T follicular helper cell (primary cell): ENCODE measurements around the gene PHACTR2.

Source experiments
- DNase-seq: peaks from one replicate; pipeline ENCODE4 v3.0.0-alpha.2; 2020; ENCODE audit warnings: low read depth

Gene PHACTR2

GRCh38 chr6:143742070-143742954, 64.5 kb downstream of the PHACTR2 start:
- DNase-seq = no peak

DNA sequence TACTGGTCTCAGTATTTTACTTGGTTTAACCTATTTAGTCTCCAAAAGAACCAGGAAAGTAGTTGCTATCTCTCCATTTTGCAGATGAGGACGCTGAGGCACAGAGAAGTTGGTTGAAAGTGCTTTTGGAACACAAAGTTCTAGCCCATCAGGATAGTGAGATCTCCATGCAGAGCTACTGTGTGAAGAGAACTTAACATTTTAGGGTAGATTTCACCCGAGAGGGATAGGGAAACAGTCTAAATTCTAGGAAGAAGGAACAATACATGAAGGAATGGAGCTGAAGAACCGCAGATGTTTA, 65.1 kb downstream of the PHACTR2 start:
- no peak for DNase-seq

DNA sequence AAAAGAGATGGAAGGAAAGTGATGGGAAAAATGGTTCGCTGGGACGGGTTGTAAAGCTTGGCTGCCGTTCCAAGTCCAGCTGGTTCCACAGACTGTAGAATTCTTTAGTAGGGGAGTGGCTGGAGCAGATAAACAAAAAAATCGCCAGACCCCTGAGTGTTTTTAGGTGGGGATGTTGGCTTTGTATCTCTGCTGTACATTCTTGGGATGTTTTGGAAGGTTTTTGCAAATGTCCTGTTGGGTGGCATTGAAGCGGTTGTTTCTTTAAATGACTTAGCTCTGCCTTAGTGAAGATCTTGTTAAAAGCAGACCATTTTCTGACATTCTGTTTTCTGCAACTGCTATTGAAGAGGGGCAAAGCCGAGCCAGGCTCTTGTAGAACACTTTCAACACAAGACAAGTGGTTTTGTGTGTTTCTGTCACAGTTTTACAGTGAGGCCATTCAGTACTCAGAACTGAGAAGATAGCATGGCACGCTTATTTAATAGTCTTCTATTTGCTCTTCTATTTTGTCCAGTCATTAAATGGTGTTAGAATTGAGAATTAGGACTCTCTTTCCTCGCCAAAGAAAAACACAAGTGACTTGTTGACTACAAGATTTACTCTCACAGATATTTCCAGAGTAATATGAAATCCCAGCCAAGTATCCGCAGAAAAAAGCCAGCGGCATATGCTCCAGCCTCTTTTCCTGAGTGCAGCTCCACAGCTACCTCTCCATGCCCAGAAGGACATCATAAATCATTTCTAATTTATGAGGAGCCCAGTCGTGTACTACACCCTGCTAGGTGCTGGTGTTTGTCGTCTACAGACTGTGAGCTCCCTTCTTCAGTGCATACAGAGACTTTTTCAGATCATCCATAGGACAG, 65.8 kb downstream of the PHACTR2 start:
- DNase-seq = no peak

GRCh38 chr6:143744551-143745165, 66.9 kb downstream of the PHACTR2 start:
- no peak for DNase-seq

DNA sequence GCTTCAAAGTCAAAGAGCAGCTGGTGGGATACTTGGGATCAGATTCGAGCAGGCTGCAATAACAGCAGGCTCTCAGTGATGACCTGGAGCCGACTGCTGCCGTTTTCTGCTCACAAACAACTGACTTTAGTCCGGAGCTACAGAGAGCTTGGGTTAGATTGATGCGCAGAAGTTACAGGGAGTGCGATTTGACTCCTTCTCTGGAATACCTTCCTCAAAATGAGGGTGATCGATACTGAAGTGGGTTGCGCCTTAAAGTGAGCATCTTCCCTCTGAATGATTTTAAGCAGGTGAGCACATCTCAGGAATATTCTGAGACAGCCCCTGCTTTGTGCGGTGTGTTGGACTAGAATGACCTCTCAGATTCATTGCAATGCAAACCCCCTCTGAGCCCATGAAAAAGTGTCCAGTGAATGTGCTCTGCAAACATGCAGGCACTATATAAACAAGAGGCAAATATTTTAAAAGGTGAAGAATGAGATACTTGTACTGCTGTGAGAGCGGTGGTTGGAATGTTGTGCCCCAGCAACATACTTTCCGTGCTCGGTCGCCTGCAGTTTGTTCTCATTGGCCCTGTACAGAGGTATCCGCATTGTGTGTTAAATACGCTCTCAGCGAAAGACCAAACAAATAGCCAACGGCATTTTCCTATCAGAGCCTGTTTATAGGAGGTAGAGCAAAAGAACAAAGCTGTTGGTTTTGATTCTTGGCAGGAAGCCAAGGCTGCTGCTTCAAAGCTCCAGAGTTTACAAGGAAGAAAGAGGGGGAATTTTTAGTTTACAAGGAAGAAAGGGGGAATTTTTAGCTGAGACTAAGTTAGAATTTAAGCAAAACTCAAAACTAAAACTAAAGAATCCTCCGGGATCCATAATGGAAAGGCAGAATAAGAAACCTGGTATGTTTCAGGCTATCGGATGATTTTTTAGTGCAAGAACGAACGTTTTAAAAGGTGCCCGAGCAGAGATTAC, 67.7 kb downstream of the PHACTR2 start:
- DNase-seq = no peak

DNA sequence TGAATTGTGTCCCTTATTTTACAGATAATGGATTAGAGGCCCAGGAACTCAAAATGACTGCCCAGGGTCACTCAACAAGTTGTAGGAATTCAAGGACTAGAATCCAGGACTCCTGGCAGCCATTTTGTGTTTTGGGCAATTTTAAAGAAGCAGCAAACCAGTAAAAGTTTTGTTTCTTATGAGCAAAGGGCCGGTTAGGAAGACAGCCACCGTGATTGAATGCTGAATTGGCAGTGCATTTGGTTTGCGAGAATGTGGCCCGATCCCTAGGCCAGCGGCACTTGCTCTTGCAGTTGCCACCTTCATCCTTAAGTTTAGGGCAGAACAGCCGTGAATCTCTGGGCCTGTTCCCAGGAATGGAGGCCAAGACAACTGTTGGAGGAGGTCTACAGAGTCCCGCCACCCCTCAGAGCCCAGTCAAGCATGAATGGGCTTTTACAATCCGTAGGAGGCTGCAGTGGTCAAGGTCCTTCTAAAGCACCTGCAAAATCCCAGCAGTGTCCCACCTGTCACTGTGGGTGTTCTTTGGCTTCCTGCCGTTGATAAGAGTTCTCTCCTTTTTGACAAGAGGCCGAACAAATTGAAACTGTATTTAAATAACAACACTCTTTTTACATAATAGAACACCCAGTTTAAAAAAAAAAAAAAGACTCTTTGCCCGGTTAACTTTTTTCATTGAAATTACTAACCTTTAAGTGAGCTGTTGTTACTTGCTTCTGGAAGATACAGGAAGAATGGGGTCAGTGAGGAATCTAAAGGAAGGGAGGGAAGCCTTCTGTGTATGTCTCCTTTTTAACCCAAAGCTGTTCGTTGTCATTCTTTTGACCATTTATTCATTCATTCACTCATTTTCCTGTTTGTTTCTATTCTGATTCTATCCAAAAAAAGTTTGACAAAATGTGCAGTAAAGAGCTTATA, 68.7 kb downstream of the PHACTR2 start:
- DNase-seq = no peak

DNA sequence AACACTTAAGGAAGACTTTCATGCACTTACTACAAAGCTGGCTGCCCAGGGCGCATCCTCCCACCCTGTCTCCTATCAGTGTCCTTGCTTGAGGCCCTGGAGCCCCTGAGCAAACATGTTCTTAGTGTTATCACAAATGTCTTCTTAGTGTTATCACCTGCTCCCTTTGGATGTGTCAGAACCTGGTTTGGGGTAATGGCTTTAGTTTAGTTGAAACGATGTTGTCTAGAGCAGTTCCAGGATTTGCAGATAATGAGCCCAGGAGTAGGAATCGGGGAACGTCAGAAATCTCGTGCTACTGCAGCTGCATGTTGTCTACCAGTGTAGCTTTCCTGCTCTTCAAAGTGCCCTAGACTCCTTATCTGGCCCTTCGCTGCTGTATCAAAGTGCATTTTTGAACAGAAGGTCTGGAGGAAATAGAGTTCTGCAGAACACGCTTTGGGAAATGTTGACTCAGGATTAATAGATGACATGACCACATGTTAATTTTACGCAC, 69.6 kb downstream of the PHACTR2 start:
- no peak for DNase-seq

DNA sequence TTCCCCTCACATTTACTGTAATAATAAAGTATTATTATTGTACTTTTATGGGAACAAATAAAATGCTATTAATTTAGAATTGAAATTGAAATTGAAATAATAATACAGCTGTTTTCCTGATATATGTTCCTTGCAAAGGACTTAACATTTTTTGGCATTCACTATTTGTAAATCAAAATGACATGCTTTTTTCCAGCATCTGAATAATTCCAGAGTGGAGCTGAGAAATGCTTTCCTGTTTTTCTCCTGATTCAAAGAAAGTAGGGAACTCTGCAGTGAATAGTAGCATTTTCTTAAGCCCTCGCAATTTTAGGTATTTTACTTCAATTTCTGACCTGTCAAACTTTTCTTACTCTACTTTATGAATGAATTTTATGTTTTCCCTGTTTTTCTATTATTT, 72.1 kb downstream of the PHACTR2 start:
- no peak for DNase-seq

DNA sequence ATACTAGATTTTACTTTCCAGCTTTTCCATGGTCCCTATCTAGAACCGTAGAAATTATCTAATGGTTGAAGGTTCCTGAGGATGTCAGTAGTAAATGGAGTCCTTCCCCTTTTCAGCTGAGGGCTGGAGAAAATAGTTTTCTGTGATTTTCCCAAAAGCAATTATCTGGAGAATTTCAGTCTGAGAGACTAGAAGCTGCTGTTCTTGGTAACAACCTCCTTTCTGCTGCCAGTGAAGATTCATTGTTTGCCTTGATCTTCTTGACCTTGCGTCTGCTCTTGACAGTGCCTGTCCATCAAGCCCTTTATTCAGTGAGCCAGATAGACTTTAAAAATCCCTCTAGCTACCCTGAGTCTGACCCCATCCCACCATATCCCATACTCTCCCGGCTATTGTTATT, 73.1 kb downstream of the PHACTR2 start:
- DNase-seq = no peak

GRCh38 chr6:143752459-143752858, 74.7 kb downstream of the PHACTR2 start:
- no peak for DNase-seq

DNA sequence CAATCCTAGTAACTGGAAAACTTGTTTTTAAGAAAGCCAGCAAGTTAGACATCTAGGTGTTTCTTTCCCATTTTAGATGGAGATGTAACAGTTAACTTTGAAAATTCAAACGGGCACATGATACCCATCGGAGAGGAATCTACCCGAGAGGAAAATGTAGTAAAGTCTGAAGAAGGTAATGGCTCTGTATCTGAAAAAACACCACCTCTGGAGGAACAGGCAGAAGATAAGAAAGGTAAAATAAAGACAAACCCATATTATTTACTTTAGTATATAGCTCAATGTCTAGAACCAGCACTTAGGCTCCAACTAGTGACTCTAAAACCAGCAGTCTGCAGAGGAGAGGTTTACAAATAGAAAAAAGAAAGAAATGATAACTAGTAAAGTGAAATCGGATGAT, 75.9 kb downstream of the PHACTR2 start:
- no peak for DNase-seq

- DNase-seq = no peak
These were observed 76.4 kb downstream of the PHACTR2 start for GRCh38 chr6:143754204-143754603.

- no peak for DNase-seq
These were observed 77.6 kb downstream of the PHACTR2 start for GRCh38 chr6:143755301-143755744.

DNA sequence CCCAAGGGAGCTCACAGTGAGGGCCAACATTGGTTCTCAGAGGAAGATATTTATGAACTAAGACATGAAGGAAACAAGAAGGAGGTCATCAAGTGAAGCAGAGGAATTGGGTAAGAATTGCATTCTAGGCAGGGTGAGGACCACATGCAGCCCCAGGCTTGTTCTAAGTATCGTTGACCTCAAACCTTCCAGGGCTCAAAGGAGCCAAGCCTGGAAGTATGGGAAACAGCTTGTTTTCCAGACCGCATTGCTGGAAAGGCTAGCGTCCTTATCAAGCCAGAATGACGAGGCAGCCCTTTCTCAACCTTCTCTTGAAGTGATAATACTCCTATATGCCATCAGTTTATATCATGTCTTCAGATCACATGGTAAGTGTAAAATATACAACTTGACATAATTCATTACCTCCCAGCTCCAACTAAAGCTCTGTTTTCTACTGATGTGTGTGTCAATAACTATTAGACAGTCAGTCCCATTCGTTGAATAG, 79.6 kb downstream of the PHACTR2 start:
- DNase-seq = no peak

DNA sequence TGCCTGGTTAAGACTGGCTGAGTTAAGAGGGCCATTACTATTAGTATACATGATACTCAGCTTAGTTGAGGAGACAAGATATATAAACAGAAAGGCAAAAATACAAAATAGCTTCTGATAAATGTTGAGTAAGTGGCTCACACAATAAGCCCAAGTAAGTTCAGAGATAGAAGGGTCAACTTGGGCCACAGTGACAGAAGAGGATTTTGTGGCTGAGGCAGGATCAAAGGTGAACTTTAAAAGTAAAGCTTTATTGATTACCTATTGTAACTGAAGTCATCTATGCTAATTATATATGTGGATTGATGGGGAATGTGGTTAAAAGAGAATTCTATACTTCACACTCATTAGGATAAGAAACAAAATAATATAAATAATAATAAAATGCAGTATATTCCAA, 80.8 kb downstream of the PHACTR2 start:
- no peak for DNase-seq

GRCh38 chr6:143759666-143760065, 81.9 kb downstream of the PHACTR2 start:
- DNase-seq = no peak

DNA sequence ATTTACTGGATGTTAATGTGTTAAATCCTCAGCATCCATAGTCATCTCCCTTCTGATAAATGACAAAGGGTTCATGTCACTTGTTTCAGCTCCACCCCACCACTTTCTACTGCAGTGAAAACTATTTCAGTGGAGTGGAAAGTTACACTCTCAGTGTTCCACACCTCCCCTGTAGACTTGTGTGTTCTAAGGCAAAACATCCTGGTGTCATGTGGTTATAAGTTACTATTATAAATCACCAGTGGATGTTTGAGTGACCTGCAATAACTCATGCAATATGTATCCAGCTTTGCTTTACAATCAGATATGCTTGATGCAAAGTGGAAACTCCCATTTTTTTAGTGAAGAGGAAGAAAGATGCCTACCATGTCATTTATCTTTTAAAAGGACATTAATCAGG, 83.3 kb downstream of the PHACTR2 start:
- no peak for DNase-seq

- no peak for DNase-seq
These were observed 84.4 kb downstream of the PHACTR2 start for GRCh38 chr6:143762126-143762525.

DNA sequence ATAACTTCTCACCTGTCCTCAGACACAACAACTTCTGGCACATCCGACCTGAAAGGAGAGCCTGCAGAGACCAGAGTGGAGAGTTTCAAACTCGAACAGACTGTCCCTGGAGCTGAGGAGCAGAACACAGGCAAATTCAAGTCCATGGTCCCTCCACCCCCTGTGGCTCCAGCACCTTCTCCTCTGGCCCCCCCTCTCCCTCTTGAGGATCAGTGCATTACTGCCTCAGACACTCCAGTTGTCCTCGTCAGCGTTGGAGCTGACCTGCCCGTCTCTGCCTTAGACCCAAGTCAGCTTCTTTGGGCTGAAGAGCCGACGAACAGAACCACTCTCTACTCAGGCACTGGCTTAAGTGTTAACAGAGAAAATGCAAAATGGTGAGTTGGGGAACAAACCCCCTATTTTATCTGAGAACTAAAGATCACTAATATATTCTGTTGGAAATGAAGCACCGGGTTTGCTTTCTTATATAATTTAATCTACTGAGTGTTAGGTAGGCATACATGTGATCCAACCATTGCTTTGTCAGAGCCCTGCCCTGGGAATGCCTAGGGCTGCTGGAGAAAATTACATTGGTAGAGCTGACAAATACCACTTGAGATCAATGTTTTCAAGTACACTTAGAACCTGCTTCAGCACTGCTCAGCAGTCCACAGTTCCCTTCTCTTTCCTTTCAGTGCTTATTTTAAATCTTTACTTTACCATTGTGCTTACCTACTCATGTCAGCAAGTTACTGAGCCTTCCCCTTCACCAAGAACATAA, 87.8 kb downstream of the PHACTR2 start:
- DNase-seq = no peak
